AG04450 (cell line): ENCODE results near the gene PMP22. TPM values are rescaled to one million over a fixed set of nuclear protein-coding genes. Genes with fewer than 3 reads are reported as not detected.

Experiments
- CTCF ChIA-PET: fragments of 300-600, 350-600 bp; formaldehyde crosslinking; extraction: SDS; loops from one replicate; lab custom pipeline; 2022; ENCODE audit warnings: antibody characterized with exemption, inconsistent platforms; lab: Charles Lee
- POLR2A ChIA-PET: fragments of 350-600 bp; formaldehyde crosslinking; extraction: SDS; loops from one replicate; lab custom pipeline; 2021; ENCODE audit warnings: antibody characterized with exemption, inconsistent platforms; lab: Yijun Ruan, JAX
- DNase-seq: peaks from one replicate; pipeline ENCODE4 v3.0.0-alpha.2; 2011; ENCODE audit warnings: low read depth, low spot score
- H3K27ac ChIP-seq: one replicate; pipeline ENCODE4 v1.5.1; 2012; ENCODE audit warnings: low read depth, low read length, control low read depth
- H3K27me3 ChIP-seq: one replicate; pipeline ENCODE4 v1.6.0; 2012; ENCODE audit warnings: low read length; ENCODE audit not compliant: control insufficient read depth, insufficient read depth
- H3K4me3 ChIP-seq: 2 replicates; pipeline ENCODE4 v1.5.1; 2011; ENCODE audit warnings: mild to moderate bottlenecking, low read depth, low read length, control low read depth
- H3K9me3 ChIP-seq: 2 replicates; pipeline ENCODE4 v1.5.1; 2012; ENCODE audit warnings: low read length; ENCODE audit not compliant: control insufficient read depth, insufficient read depth
- CTCF ChIP-seq: IDR thresholded peaks from 2 replicates; pipeline ENCODE4 v1.5.1; 2011; ENCODE audit warnings: low read depth, low read length, control low read depth, inconsistent platforms
- polyA plus RNA-seq: library from polyadenylated mRNA; depleted of rRNA; stranded (reverse); fragments of >200 nt; gene quantifications from 2 replicates; pipeline ENCODE4 v1.2.3, GENCODE V29; 2011

Gene PMP22
- polyA plus RNA-seq, 1 experiment = 204 TPM

GRCh38 chr17:15237106-15237425, 28.1 kb downstream of the PMP22 start:
- no peak overlapping the region for H3K4me3 ChIP-seq
- ChIA-PET POLR2A (interaction anchor here (0.9 kb wide), 1 partner anchor 11 kb away, joined by 3 read pairs; no protein-coding TSS in a partner anchor), CTCF (interaction anchor here (0.6 to 5.5 kb wide), 3 partner anchors 21 to 1947 kb away, joined by 4 to 30 read pairs (median 5); no protein-coding TSS in a partner anchor)
- DNase-seq = no peak
- H3K27ac ChIP-seq = no peak overlapping the region
- no peaks in the 10 kb centered on the region for H3K9me3 ChIP-seq
- no peak for TF ChIP-seq CTCF
- H3K27me3 ChIP-seq = no peaks in the 10 kb centered on the region

DNA sequence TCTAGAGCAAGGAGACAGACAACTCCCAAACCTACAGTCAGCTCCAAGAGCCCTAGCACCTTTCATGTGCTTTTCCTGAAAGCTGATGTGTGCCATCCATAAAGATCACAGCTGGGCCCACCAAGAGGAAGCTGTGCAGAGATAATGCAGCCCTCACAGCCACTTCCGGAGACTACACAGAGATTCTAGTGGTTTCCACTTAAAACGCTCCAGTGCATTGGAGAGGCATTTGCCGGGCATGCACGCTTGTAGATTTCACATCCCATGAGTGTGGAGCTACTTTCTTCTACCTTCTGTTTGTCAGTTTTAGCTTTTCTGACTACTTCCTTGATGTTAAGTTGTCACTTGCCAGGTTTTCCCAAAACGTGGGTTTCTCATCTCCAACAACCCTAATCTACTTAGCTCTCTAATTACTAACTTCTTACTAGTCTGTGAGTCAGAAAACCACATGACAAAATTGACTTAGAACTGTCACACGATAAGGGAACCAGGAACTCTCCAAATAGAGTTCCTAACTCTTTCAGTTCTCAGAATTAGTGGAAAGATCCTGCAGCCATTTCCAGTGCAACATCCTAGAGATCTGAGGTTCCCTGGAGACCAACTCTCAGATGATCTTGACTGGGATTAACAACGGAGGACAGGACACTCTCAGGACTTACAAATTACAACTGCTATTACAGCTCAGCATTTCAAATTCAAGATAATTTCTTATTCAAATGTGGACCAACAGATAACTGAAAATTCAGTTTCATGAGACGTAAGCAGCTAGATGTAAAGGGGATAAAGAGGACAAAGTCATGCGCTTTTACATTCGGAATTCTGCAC, 28.6 kb downstream of the PMP22 start:
- Histone ChIP-seq H3K27me3 (no peaks in the 10 kb centered on the region), H3K27ac (no peak overlapping the region), H3K9me3 (no peaks in the 10 kb centered on the region), H3K4me3 (no peak overlapping the region)
- no peak for TF ChIP-seq CTCF
- no peak for DNase-seq
- ChIA-PET CTCF (interaction anchor here (0.6 to 5.5 kb wide), 4 partner anchors 11 to 266 kb away, joined by 3 to 30 read pairs (median 4); no protein-coding TSS in a partner anchor), POLR2A (no interaction called here)

- no peak for DNase-seq
Observed at GRCh38 chr17:15233971-15234370, 31.2 kb downstream of the PMP22 start.

DNA sequence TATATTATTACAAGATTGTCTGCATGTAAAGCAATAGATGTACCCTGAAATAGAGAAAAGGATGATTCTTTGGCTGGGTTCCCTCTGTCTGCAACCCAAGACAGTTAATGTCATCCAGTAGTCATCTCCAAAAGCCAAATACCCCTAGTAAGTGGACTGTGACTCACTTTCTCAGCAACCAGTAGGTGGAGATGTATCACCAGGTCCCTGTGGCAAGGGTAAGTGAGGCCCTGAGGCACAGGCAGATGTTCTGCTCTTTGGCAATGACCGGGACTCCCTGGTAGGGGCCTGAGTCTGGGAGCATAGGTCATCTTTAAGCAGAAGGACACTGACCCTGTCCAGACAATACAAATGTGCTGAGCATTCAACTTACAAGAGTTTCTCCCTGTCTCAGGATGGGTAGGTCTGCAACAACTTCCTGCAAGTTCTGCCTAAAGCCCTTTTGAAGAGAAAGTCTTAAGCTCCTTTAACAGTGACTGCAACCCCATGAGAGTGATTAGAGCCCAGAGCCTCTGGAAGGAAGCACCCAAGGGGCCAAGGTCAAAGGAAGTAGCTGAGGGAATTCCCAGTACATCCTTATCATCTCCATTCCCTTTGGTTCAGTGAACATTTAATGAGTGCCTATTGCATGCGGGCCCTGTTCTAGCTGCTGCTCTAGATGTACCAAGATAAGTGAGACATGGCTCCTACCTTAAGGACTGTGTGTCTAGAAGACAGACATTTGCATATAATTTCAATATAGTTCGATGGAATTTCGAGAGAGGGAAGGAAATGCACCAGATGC, 31.9 kb downstream of the PMP22 start:
- H3K4me3 ChIP-seq = no peak overlapping the region
- no peaks in the 10 kb centered on the region for H3K9me3 ChIP-seq
- no peaks in the 10 kb centered on the region for H3K27me3 ChIP-seq
- ChIA-PET POLR2A (no interaction called here), CTCF (interaction anchor here (1.9 to 5.5 kb wide), 2 partner anchors 24 to 269 kb away, joined by 4 to 30 read pairs; no protein-coding TSS in a partner anchor)
- H3K27ac ChIP-seq = no peak overlapping the region
- TF ChIP-seq CTCF = peak; percentile 46
- no peak for DNase-seq

More at GRCh38 chr17:15233971-15234370, 31.2 kb downstream of the PMP22 start:
- TF ChIP-seq CTCF = no peak
- no peaks in the 10 kb centered on the region for H3K9me3 ChIP-seq
- ChIA-PET POLR2A (no interaction called here), CTCF (interaction anchor here (1.9 to 5.5 kb wide), 2 partner anchors 23 to 269 kb away, joined by 4 to 30 read pairs; no protein-coding TSS in a partner anchor)
- no peak overlapping the region for H3K4me3 ChIP-seq
- no peak overlapping the region for H3K27ac ChIP-seq
- H3K27me3 ChIP-seq = no peaks in the 10 kb centered on the region
